ENCODE data around the gene CHRNB2. TPM values are rescaled to one million over a fixed set of nuclear protein-coding genes. Genes with fewer than 3 reads are reported as not detected.

CHRNB2 gene
- total and polyA plus RNA-seq, 9 of the 15 experiments (the other 6 are each of a cell fraction or from before 2014, with no cell fraction given): 0.01 TPM; not detected in 8

DNA sequence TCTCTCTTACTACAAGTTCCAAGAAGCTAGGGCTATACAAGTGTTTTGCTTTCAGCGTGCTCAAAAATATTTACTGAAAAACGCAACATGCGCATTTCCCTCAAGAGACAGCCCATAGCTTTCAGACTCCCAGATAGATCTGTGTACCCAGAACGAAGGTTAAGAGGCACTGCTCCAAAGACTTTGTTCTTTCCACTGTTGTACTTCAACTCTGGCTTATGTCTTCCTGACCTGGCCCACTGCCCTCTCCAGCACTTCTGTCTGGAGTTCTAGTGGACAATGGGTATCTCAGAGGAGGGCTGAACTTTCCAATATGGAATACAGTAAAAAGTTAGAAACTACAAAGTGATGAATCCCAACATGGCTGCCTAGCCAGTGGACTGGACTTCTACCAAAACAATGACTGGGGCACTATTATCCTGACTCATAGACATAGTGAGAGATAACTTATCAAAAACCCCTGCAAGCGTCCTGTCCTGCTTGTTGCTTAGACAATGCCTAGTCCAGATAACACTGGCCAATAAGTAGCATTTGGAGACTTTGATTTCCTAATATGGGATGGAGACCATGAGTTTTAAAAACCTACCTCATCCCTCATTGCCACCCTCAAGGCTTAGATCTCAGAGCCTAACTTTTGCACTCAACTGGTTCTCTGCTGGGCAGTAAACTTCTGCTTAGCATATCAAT, 49.2 kb downstream of the CHRNB2 start (continued):
- TF ChIP-seq, protein P1, sequence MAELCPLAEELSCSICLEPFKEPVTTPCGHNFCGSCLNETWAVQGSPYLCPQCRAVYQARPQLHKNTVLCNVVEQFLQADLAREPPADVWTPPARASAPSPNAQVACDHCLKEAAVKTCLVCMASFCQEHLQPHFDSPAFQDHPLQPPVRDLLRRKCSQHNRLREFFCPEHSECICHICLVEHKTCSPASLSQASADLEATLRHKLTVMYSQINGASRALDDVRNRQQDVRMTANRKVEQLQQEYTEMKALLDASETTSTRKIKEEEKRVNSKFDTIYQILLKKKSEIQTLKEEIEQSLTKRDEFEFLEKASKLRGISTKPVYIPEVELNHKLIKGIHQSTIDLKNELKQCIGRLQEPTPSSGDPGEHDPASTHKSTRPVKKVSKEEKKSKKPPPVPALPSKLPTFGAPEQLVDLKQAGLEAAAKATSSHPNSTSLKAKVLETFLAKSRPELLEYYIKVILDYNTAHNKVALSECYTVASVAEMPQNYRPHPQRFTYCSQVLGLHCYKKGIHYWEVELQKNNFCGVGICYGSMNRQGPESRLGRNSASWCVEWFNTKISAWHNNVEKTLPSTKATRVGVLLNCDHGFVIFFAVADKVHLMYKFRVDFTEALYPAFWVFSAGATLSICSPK (IDR thresholded peaks at IDR 0.05; ENCODE audit: borderline replicate concordance): no peak
- TF ChIP-seq, protein P2, sequence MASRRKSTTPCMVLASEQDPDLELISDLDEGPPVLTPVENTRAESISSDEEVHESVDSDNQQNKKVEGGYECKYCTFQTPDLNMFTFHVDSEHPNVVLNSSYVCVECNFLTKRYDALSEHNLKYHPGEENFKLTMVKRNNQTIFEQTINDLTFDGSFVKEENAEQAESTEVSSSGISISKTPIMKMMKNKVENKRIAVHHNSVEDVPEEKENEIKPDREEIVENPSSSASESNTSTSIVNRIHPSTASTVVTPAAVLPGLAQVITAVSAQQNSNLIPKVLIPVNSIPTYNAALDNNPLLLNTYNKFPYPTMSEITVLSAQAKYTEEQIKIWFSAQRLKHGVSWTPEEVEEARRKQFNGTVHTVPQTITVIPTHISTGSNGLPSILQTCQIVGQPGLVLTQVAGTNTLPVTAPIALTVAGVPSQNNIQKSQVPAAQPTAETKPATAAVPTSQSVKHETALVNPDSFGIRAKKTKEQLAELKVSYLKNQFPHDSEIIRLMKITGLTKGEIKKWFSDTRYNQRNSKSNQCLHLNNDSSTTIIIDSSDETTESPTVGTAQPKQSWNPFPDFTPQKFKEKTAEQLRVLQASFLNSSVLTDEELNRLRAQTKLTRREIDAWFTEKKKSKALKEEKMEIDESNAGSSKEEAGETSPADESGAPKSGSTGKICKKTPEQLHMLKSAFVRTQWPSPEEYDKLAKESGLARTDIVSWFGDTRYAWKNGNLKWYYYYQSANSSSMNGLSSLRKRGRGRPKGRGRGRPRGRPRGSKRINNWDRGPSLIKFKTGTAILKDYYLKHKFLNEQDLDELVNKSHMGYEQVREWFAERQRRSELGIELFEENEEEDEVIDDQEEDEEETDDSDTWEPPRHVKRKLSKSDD (conservative IDR thresholded peaks at IDR 0.05; ENCODE audit: low read length): no peak
- TF ChIP-seq, protein P3, sequence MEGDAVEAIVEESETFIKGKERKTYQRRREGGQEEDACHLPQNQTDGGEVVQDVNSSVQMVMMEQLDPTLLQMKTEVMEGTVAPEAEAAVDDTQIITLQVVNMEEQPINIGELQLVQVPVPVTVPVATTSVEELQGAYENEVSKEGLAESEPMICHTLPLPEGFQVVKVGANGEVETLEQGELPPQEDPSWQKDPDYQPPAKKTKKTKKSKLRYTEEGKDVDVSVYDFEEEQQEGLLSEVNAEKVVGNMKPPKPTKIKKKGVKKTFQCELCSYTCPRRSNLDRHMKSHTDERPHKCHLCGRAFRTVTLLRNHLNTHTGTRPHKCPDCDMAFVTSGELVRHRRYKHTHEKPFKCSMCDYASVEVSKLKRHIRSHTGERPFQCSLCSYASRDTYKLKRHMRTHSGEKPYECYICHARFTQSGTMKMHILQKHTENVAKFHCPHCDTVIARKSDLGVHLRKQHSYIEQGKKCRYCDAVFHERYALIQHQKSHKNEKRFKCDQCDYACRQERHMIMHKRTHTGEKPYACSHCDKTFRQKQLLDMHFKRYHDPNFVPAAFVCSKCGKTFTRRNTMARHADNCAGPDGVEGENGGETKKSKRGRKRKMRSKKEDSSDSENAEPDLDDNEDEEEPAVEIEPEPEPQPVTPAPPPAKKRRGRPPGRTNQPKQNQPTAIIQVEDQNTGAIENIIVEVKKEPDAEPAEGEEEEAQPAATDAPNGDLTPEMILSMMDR (IDR thresholded peaks at IDR 0.05 in 2 of 3, conservative IDR thresholded peaks at IDR 0.05 in 1 of 3; ENCODE audit: insufficient read depth in 2 of 3, low read depth in 1 of 3, low read length in 3 of 3): no peak
- TF ChIP-seq GATA2 (CRISPR knock-in tag; IDR thresholded peaks at IDR 0.05) (no peak), YBX1 (IDR thresholded peaks at IDR 0.05) (no peak), ETV1 (tag; conservative IDR thresholded peaks at IDR 0.05; ENCODE audit: low read depth) (no peak), KLF13 (tag; IDR thresholded peaks at IDR 0.05; ENCODE audit: borderline replicate concordance, low read depth) (no peak), SAP30 (IDR thresholded peaks at IDR 0.05; ENCODE audit: borderline replicate concordance, insufficient read depth, low read depth, low read length, poor library complexity, severe bottlenecking) (no peak), CBFA2T2 (conservative IDR thresholded peaks at IDR 0.05) (peak; percentile 38; the same call in 1 of the 2 replicates), NFE2 (IDR thresholded peaks at IDR 0.05; ENCODE audit: low read depth) (peak; percentile 66)
